Measurements from ENCODE around the gene REXO1.
A peak's percentile ranks its signal among the peaks of the same experiment; 100 is the strongest.

Gene REXO1

GRCh38 chr19:1865172-1866010, 17.1 kb upstream of the REXO1 start:
- Histone ChIP-seq H3K9ac (no peak overlapping the region), H3K4me1 (peaks cover 9% of the 10 kb centered on the region), H3K27me3 (ENCODE audit: control insufficient read depth, insufficient read depth, low read length) (no peaks in the 10 kb centered on the region), H3K9me3 (ENCODE audit: control insufficient read depth, low read length) (no peaks in the 10 kb centered on the region), H2AFZ (peak overlapping the region; percentile 83), H3K36me3 (ENCODE audit: control insufficient read depth, insufficient read depth, low read length) (no peaks in the 10 kb centered on the region), H3K4me3 (ENCODE audit: low read depth, low read length) (peak overlapping the region; percentile 71), H3K79me2 (peaks cover 15% of the 10 kb centered on the region), H3K27ac (peak overlapping the region; percentile 66), H3K4me2 (ENCODE audit: low read length) (peak overlapping the region; percentile 91)
- TF ChIP-seq CTCF (IDR thresholded peaks at IDR 0.05): no peak

- Histone ChIP-seq H3K4me2 (ENCODE audit: low read length) (peak overlapping the region; percentile 91), H3K27ac (peak overlapping the region; percentile 66), H3K4me1 (peaks cover 14% of the 10 kb centered on the region), H3K27me3 (ENCODE audit: control insufficient read depth, insufficient read depth, low read length) (no peaks in the 10 kb centered on the region), H3K9me3 (ENCODE audit: control insufficient read depth, low read length) (no peaks in the 10 kb centered on the region), H3K4me3 (ENCODE audit: low read depth, low read length) (peak overlapping the region; percentile 71), H3K9ac (no peak overlapping the region), H2AFZ (peak overlapping the region; percentile 83), H3K79me2 (peaks cover 12% of the 10 kb centered on the region), H3K36me3 (ENCODE audit: control insufficient read depth, insufficient read depth, low read length) (no peaks in the 10 kb centered on the region)
- TF ChIP-seq CTCF (IDR thresholded peaks at IDR 0.05): peak; percentile 73
Measured at GRCh38 chr19:1864480-1865171, 16.3 kb upstream of the REXO1 start.

- Histone ChIP-seq H2AFZ (peak overlapping the region; percentile 83), H3K9ac (no peak overlapping the region), H3K79me2 (peaks cover 6% of the 10 kb centered on the region), H3K4me2 (ENCODE audit: low read length) (peak overlapping the region; percentile 91), H3K27ac (peak overlapping the region; percentile 66), H3K4me1 (peaks cover 19% of the 10 kb centered on the region), H3K27me3 (ENCODE audit: control insufficient read depth, insufficient read depth, low read length) (no peaks in the 10 kb centered on the region), H3K4me3 (ENCODE audit: low read depth, low read length) (peak overlapping the region; percentile 71), H3K36me3 (ENCODE audit: control insufficient read depth, insufficient read depth, low read length) (no peaks in the 10 kb centered on the region), H3K9me3 (ENCODE audit: control insufficient read depth, low read length) (no peaks in the 10 kb centered on the region)
- no peak for TF ChIP-seq CTCF (IDR thresholded peaks at IDR 0.05)
Measured at GRCh38 chr19:1863638-1864479, 15.6 kb upstream of the REXO1 start.

- peak within 1 kb of the TSS; percentile 83 for H2AFZ ChIP-seq
- H3K9me3 ChIP-seq (ENCODE audit: control insufficient read depth, low read length): no peaks in the 10 kb centered on the region
- H3K4me1 ChIP-seq: peaks cover 19% of the 10 kb centered on the region
- no peak within 1 kb of the TSS for H3K9ac ChIP-seq
- peaks cover 6% of the 10 kb centered on the region for H3K79me2 ChIP-seq
- H3K27ac ChIP-seq: peak within 1 kb of the TSS; percentile 66
- no peak for TF ChIP-seq CTCF (IDR thresholded peaks at IDR 0.05)
- peak within 1 kb of the TSS; percentile 71 for H3K4me3 ChIP-seq (ENCODE audit: low read depth, low read length)
- no peaks in the 10 kb centered on the region for H3K36me3 ChIP-seq (ENCODE audit: control insufficient read depth, insufficient read depth, low read length)
- no peaks in the 10 kb centered on the region for H3K27me3 ChIP-seq (ENCODE audit: control insufficient read depth, insufficient read depth, low read length)
- peak within 1 kb of the TSS; percentile 91 for H3K4me2 ChIP-seq (ENCODE audit: low read length)
Measured at GRCh38 chr19:1863328-1863637, 15.0 kb upstream of the REXO1 start, which contains the start of gene KLF16. Gene KLF16 (minus strand): TSS chr19:1863579. CDS start chr19:1863497, 82 bp downstream.
